Caco-2 (cell line): ENCODE measurements around the gene TECR. TPM values are rescaled to one million over a fixed set of nuclear protein-coding genes. Genes with fewer than 3 reads are reported as not detected.
A peak's percentile ranks its signal among the peaks of the same experiment; 100 is the strongest.
"Not testable (repeated sequence)": the region's sequence is repeated elsewhere in the genome, so short reads cannot be mapped to it uniquely, and the experiment has no call there.

Experiments
- BruUV-seq: library from RNA; stranded (reverse); fragments of 400-500 nt; replicated peaks from 2 replicates; lab custom pipeline; 2021; lab: Mats Ljungman, UMichigan
- CTCF ChIA-PET: fragments of 300-600 bp; sonication (Branson Sonifier 250); formaldehyde crosslinking; loops from one replicate; lab custom pipeline; 2022; ENCODE audit warnings: antibody characterized with exemption; lab: Charles Lee
- POLR2A ChIA-PET: fragments of 300-600 bp; sonication (Branson Sonifier 250); formaldehyde crosslinking; loops from one replicate; lab custom pipeline; 2022; ENCODE audit warnings: antibody characterized with exemption; lab: Charles Lee
- DNase-seq, 2 experiments: peaks; one replicate each; pipeline versions ENCODE4 v3.0.0 to v3.0.0-alpha.2; 2020 to 2022
- H3K27me3 ChIP-seq: replicated peaks from 2 replicates; pipeline ENCODE4 v1.6.0; 2011; ENCODE audit warnings: low read length; ENCODE audit not compliant: control insufficient read depth, insufficient read depth
- H3K36me3 ChIP-seq: 2 replicates; pipeline ENCODE4 v1.5.1; 2011; ENCODE audit warnings: low read length; ENCODE audit not compliant: control insufficient read depth, insufficient read depth
- H3K4me1 ChIP-seq: fragments of 250-450 bp; sonication (Bioruptor Pico); 2 replicates; pipeline ENCODE4 v1.5.1; 2020; ENCODE audit warnings: mild to moderate bottlenecking
- H3K4me3 ChIP-seq: 2 replicates; pipeline ENCODE4 v1.5.1; 2011; ENCODE audit warnings: low read depth, mild to moderate bottlenecking, control low read depth, low read length
- H3K9me3 ChIP-seq: fragments of 250-450 bp; sonication (Bioruptor Pico); 2 replicates; pipeline ENCODE4 v1.5.1; 2020; ENCODE audit warnings: mild to moderate bottlenecking, moderate library complexity
- H3K27ac Mint-ChIP-seq: one replicate; pipeline ENCODE4 v1.8.0; 2022; ENCODE audit warnings: mixed read lengths; ENCODE audit not compliant: unreplicated experiment
- H3K27me3 Mint-ChIP-seq: one replicate; pipeline ENCODE4 v1.8.0; 2022; ENCODE audit warnings: mixed read lengths; ENCODE audit not compliant: insufficient read depth, unreplicated experiment
- H3K36me3 Mint-ChIP-seq: one replicate; pipeline ENCODE4 v1.8.0; 2022; ENCODE audit warnings: mild to moderate bottlenecking, mixed read lengths; ENCODE audit not compliant: insufficient read depth, unreplicated experiment
- H3K4me1 Mint-ChIP-seq: one replicate; pipeline ENCODE4 v1.8.0; 2022; ENCODE audit warnings: low read depth, mixed read lengths; ENCODE audit not compliant: unreplicated experiment
- H3K4me3 Mint-ChIP-seq: one replicate; pipeline ENCODE4 v1.8.0; 2022; ENCODE audit warnings: mild to moderate bottlenecking, moderate library complexity, mixed read lengths; ENCODE audit not compliant: unreplicated experiment
- H3K9me3 Mint-ChIP-seq: one replicate; pipeline ENCODE4 v1.8.0; 2022; ENCODE audit warnings: mixed read lengths; ENCODE audit not compliant: unreplicated experiment
- intact Hi-C: fragments of 100-400 bp; cut with micrococcal nuclease; formaldehyde crosslinking; loops from one replicate; pipeline ENCODE4 v1.10.0; 2022; ENCODE audit not compliant: unreplicated experiment
- total RNA-seq: library from RNA; stranded (reverse); gene quantifications from 2 replicates; pipeline ENCODE4 v1.2.3, GENCODE V29; 2022
- TF ChIP-seq, protein P1 (sequence below), 2 experiments: fragments of 200-600 bp in 1 of 2; IDR thresholded peaks; 1 replicate in 1 of 2; 2 replicates in 1 of 2; pipeline versions ENCODE4 v1.5.1 to v1.8.0; 2011 to 2022; ENCODE audit warnings: antibody characterized with exemption in 1 of 2, control low read depth in 1 of 2, inconsistent platforms in 1 of 2, low read depth in 1 of 2, low read length in 1 of 2, mild to moderate bottlenecking in 1 of 2, moderate library complexity in 1 of 2; ENCODE audit not compliant: insufficient read depth in 1 of 2, severe bottlenecking in 1 of 2, unreplicated experiment in 1 of 2

TECR gene
- total RNA-seq, 1 experiment from 2014 or later, result 300 TPM

DNA sequence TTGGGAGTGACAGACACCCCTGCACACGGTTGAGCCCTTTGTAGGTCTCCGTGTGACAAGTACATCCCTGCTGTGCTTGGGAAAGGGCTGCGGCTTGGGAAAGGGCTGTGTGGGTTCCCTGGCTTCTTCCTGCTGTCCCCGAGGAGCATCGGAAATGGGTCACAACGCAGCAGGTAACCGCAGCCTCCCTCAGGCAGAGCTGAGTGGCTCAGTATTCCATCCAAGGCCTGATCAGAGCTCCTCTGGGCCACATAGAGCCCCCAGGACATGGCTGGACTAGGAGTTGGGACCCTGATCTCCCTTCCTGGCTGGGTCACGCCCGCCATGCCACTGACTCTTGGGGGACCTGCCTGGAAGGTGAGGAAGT is 16.3 kb downstream of the TECR start:
- no peak for DNase-seq
- no peaks in the 10 kb centered on the region for H3K27me3 ChIP-seq
- H3K9me3 ChIP-seq, result no peaks in the 10 kb centered on the region
- Mint-ChIP-seq H3K27ac (no peak overlapping the region), H3K4me3 (no peak overlapping the region), H3K27me3 (no peaks in the 10 kb centered on the region), H3K9me3 (no peaks in the 10 kb centered on the region), H3K4me1 (no peaks in the 10 kb centered on the region), H3K36me3 (peaks cover 52% of the 10 kb centered on the region)
- no TSS peak for BruUV-seq
- H3K36me3 ChIP-seq, result no peaks in the 10 kb centered on the region
- CTCF ChIA-PET, result no interaction called here
- H3K4me1 ChIP-seq, result peaks cover 9% of the 10 kb centered on the region
- intact Hi-C loops, result no loop called here
- TF ChIP-seq, protein P1, sequence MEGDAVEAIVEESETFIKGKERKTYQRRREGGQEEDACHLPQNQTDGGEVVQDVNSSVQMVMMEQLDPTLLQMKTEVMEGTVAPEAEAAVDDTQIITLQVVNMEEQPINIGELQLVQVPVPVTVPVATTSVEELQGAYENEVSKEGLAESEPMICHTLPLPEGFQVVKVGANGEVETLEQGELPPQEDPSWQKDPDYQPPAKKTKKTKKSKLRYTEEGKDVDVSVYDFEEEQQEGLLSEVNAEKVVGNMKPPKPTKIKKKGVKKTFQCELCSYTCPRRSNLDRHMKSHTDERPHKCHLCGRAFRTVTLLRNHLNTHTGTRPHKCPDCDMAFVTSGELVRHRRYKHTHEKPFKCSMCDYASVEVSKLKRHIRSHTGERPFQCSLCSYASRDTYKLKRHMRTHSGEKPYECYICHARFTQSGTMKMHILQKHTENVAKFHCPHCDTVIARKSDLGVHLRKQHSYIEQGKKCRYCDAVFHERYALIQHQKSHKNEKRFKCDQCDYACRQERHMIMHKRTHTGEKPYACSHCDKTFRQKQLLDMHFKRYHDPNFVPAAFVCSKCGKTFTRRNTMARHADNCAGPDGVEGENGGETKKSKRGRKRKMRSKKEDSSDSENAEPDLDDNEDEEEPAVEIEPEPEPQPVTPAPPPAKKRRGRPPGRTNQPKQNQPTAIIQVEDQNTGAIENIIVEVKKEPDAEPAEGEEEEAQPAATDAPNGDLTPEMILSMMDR (IDR thresholded peaks at IDR 0.05; ENCODE audit: insufficient read depth in 1 of 2, low read depth in 1 of 2, low read length in 1 of 2, severe bottlenecking in 1 of 2, unreplicated experiment in 1 of 2), result no peak
- POLR2A ChIA-PET, result no interaction called here
- no peak overlapping the region for H3K4me3 ChIP-seq

DNA sequence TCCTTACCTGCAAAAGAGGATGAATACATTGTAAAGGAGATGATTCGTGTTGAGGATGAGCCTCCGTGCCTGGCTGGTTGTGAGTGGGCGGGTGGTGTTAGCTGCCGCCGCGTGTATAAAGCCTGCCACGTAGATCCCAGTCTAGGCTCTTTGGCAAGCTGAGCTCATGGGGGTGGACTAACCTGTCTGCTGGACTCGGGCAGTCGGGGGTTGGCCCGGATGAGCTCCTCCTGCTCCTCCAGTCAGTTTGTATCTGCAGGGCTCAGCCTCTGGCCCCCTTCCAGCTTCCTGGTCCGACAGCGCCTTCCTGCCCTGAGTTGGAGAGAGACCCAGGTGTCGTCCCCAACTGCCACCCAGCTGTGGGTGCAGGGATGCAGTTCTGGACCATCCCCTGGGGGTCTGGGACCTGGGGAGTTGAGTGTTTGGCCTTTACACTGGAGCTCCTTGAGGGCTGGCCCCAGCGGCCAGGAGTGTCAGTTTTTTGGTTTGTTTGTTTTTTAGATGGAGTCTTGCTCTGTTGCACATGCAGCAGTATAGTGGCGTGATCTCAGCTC is 20.9 kb downstream of the TECR start:
- BruUV-seq, result no TSS peak
- TF ChIP-seq, protein P1 (IDR thresholded peaks at IDR 0.05; ENCODE audit: insufficient read depth in 1 of 2, low read depth in 1 of 2, low read length in 1 of 2, severe bottlenecking in 1 of 2, unreplicated experiment in 1 of 2), result no peak
- H3K27me3 ChIP-seq, result no peaks in the 10 kb centered on the region
- H3K4me3 ChIP-seq, result no peak overlapping the region
- ChIA-PET CTCF (no interaction called here), POLR2A (no interaction called here)
- H3K36me3 ChIP-seq, result no peaks in the 10 kb centered on the region; the same call in 1 of the 2 replicates
- Mint-ChIP-seq H3K27me3 (no peaks in the 10 kb centered on the region), H3K9me3 (no peaks in the 10 kb centered on the region), H3K4me3 (no peak overlapping the region), H3K36me3 (peaks cover 44% of the 10 kb centered on the region), H3K4me1 (peaks cover 13% of the 10 kb centered on the region), H3K27ac (peak overlapping the region; percentile 20)
- no peak for DNase-seq
- peaks cover 14% of the 10 kb centered on the region for H3K4me1 ChIP-seq
- intact Hi-C loops, result loop anchor here (2.0 kb wide), 1 partner anchor 13 kb away; no protein-coding TSS in a partner anchor
- H3K9me3 ChIP-seq, result no peaks in the 10 kb centered on the region

DNA sequence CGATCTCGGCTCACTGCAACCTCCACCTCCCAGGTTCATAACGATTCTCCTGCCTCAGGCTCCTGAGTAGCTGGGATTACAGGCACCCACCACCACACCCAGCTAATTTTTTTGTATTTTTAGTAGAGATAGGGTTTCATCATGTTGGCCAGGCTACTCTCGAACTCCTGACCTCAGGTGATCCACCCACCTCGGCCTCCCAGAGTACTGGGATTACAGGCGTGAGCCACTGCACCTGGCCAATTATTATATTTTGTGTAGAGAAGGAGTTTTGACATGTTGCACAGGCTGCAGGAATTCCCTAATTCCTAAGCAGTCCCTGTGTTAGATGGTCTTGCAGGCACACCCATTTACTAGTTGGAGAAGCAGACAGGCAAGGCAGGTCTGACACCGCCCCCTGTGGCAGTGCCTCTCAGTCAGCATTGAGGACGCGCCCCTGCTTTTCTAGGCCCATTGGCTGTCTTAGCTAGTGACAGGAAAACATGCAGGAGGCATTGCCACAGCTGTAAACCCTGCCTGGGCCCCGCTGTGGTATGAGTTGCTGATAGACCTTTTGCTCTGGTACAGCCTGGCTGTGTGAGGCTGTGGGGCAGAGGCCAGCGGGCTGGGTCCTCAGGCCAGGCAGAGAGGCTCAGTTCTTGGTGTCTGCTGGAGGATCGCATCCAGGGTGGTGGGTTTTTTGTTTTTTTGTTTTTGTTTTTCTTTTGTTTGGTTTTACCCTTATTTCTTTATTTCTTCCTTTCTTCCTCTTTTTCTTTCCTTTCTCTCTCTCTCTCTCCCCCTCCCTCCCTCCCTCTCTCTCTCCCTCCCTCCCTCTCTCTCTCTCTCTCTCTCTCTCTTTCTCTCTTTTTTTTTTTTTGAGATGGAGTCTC is 22.0 kb downstream of the TECR start:
- Mint-ChIP-seq H3K4me1 (peaks cover 13% of the 10 kb centered on the region), H3K36me3 (peaks cover 37% of the 10 kb centered on the region), H3K27ac (peak overlapping the region; percentile 20)
- H3K27me3 Mint-ChIP-seq, H3K9me3 ChIP-seq, H3K9me3 Mint-ChIP-seq, H3K27me3 ChIP-seq, BruUV-seq, H3K4me3 ChIP-seq, H3K36me3 ChIP-seq, H3K4me3 Mint-ChIP-seq: not testable (repeated sequence)
- peak; percentile 87 to 90 for DNase-seq
- POLR2A ChIA-PET, result interaction anchor here (0.5 to 1.0 kb wide), 3 partner anchors 15 to 22 kb away, joined by 3 to 5 read pairs (median 4); no protein-coding TSS in a partner anchor
- CTCF ChIA-PET, result interaction anchor here (0.6 to 1.3 kb wide), 9 partner anchors 14 to 415 kb away, joined by 3 to 7 read pairs (median 3); partner anchors contain the start of genes ASF1B, DNAJB1 and GIPC1
- H3K4me1 ChIP-seq, result peaks cover 14% of the 10 kb centered on the region
- TF ChIP-seq, protein P1 (IDR thresholded peaks at IDR 0.05; ENCODE audit: insufficient read depth in 1 of 2, low read depth in 1 of 2, low read length in 1 of 2, severe bottlenecking in 1 of 2, unreplicated experiment in 1 of 2), result peak in 1 of 2 experiments; percentile 60
- intact Hi-C loops, result loop anchor here (1.0 to 2.0 kb wide), 3 partner anchors 15 to 49 kb away; no protein-coding TSS in a partner anchor

DNA sequence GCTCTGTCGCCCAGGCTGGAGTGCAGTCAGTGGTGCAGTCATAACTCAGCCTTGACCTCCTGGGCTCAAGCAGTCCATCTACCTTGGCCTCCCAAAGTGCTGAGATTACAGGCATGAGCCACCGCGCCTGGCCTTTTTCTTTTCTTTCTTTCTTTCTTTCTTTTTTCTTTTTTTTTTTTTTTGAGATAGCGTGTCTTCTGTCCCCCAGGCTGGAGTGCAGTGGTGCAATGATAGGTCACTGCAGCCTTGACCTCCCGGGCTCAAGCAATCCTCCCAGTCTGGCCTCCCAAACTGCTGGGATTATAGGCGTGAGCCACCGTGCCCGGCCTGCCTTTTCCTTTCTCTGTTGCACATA is 22.6 kb downstream of the TECR start:
- H3K27me3 ChIP-seq, H3K4me3 ChIP-seq, DNase-seq, H3K9me3 ChIP-seq, H3K9me3 Mint-ChIP-seq, H3K36me3 ChIP-seq, H3K27me3 Mint-ChIP-seq, H3K4me3 Mint-ChIP-seq, BruUV-seq, intact Hi-C loops, H3K27ac Mint-ChIP-seq: not testable (repeated sequence)
- ChIA-PET POLR2A (interaction anchor here (0.5 to 1.0 kb wide), 3 partner anchors 14 to 22 kb away, joined by 3 to 5 read pairs (median 4); no protein-coding TSS in a partner anchor), CTCF (interaction anchor here (0.6 to 1.3 kb wide), 9 partner anchors 14 to 415 kb away, joined by 3 to 7 read pairs (median 3); partner anchors contain the start of genes ASF1B, DNAJB1 and GIPC1)
- peaks cover 42% of the 10 kb centered on the region for H3K36me3 Mint-ChIP-seq
- H3K4me1 ChIP-seq, result peaks cover 14% of the 10 kb centered on the region
- peaks cover 13% of the 10 kb centered on the region for H3K4me1 Mint-ChIP-seq
